ENCODE measurements around the gene NBAS.
"Not testable (repeated sequence)": the region's sequence is repeated elsewhere in the genome, so short reads cannot be mapped to it uniquely, and the experiment has no call there.

NBAS gene

GRCh38 chr2:15460112-15460620 lies 101.0 kb downstream of the NBAS start:
- no peak for DNase-seq (ENCODE audit: low read depth in 2 of 2)

GRCh38 chr2:15458277-15458676 lies 102.9 kb downstream of the NBAS start:
- DNase-seq (ENCODE audit: low read depth in 2 of 2) = no peak

- no peak for DNase-seq (ENCODE audit: low read depth in 2 of 2)
These were observed 103.3 kb downstream of the NBAS start for GRCh38 chr2:15457868-15458267.

GRCh38 chr2:15456352-15456751 lies 104.8 kb downstream of the NBAS start:
- no peak for DNase-seq (ENCODE audit: low read depth in 2 of 2)

- DNase-seq (ENCODE audit: low read depth in 2 of 2) = no peak
These were observed 110.3 kb downstream of the NBAS start for GRCh38 chr2:15450808-15451207.

GRCh38 chr2:15449556-15450236 lies 111.4 kb downstream of the NBAS start:
- no peak for DNase-seq (ENCODE audit: low read depth in 2 of 2)

- no peak for DNase-seq (ENCODE audit: low read depth in 2 of 2)
These were observed 112.8 kb downstream of the NBAS start for GRCh38 chr2:15448250-15448839.

- DNase-seq (ENCODE audit: low read depth in 2 of 2) = no peak
These were observed 113.8 kb downstream of the NBAS start for GRCh38 chr2:15447381-15447780.

GRCh38 chr2:15446961-15447360 lies 114.2 kb downstream of the NBAS start:
- DNase-seq (ENCODE audit: low read depth in 2 of 2) = no peak

GRCh38 chr2:15445891-15446562 lies 115.1 kb downstream of the NBAS start:
- DNase-seq (ENCODE audit: low read depth in 2 of 2) = no peak

GRCh38 chr2:15439768-15440524 lies 121.2 kb downstream of the NBAS start:
- not testable (repeated sequence) for DNase-seq (ENCODE audit: low read depth in 2 of 2)

GRCh38 chr2:15439366-15439765 lies 121.8 kb downstream of the NBAS start:
- DNase-seq (ENCODE audit: low read depth in 2 of 2) = not testable (repeated sequence)

GRCh38 chr2:15436195-15436594 lies 124.9 kb downstream of the NBAS start:
- DNase-seq (ENCODE audit: low read depth in 2 of 2) = no peak

- DNase-seq (ENCODE audit: low read depth in 2 of 2) = no peak
These were observed 125.7 kb downstream of the NBAS start for GRCh38 chr2:15435474-15435873.

GRCh38 chr2:15432642-15433256 lies 128.4 kb downstream of the NBAS start:
- DNase-seq (ENCODE audit: low read depth in 2 of 2) = no peak

- DNase-seq (ENCODE audit: low read depth in 2 of 2) = no peak
These were observed 132.1 kb downstream of the NBAS start for GRCh38 chr2:15429032-15429431.

GRCh38 chr2:15427987-15428386 lies 133.1 kb downstream of the NBAS start:
- DNase-seq (ENCODE audit: low read depth in 2 of 2) = no peak

GRCh38 chr2:15426606-15427005 lies 134.5 kb downstream of the NBAS start:
- DNase-seq (ENCODE audit: low read depth in 2 of 2) = no peak

- DNase-seq (ENCODE audit: low read depth in 2 of 2) = no peak
These were observed 135.4 kb downstream of the NBAS start for GRCh38 chr2:15425712-15426111.

GRCh38 chr2:15421753-15422152 lies 139.4 kb downstream of the NBAS start:
- DNase-seq (ENCODE audit: low read depth in 2 of 2) = no peak

- no peak for DNase-seq (ENCODE audit: low read depth in 2 of 2)
These were observed 145.4 kb downstream of the NBAS start for GRCh38 chr2:15415748-15416147.

GRCh38 chr2:15412779-15413178 lies 148.4 kb downstream of the NBAS start:
- DNase-seq (ENCODE audit: low read depth in 2 of 2) = no peak

Data from fibroblast of skin of left quadriceps (primary cell).